HEK293 (cell line): Measurements from ENCODE around the gene ZBP1.

Source experiments
- BCL11A ChIP-seq: fragments of 450-650 bp; formaldehyde crosslinking; IDR thresholded peaks from 2 replicates; pipeline ENCODE4 v1.5.1; 2016; ENCODE audit warnings: low read depth, missing biosample characterization, missing genetic modification characterization
- CTCF ChIP-seq: fragments of 450-650 bp; formaldehyde crosslinking; IDR thresholded peaks from 2 replicates; pipeline ENCODE4 v1.5.1; 2016; ENCODE audit warnings: missing biosample characterization, missing genetic modification characterization
- REPIN1 ChIP-seq: fragments of 450-650 bp; formaldehyde crosslinking; IDR thresholded peaks from 2 replicates; pipeline ENCODE4 v1.5.1; 2017; ENCODE audit warnings: missing biosample characterization, missing genetic modification characterization, low read depth
- REST ChIP-seq: fragments of 450-650 bp; formaldehyde crosslinking; IDR thresholded peaks from 2 replicates; pipeline ENCODE4 v1.5.1; 2016; ENCODE audit warnings: missing biosample characterization, missing genetic modification characterization
- ZNF10 ChIP-seq: fragments of 450-650 bp; formaldehyde crosslinking; IDR thresholded peaks from 2 replicates; pipeline ENCODE4 v1.5.1; 2017; ENCODE audit warnings: missing biosample characterization, missing genetic modification characterization
- ZNF121 ChIP-seq: fragments of 450-650 bp; formaldehyde crosslinking; IDR thresholded peaks from 2 replicates; pipeline ENCODE4 v1.5.1; 2016; ENCODE audit warnings: missing biosample characterization, missing genetic modification characterization
- ZNF146 ChIP-seq: fragments of 450-650 bp; formaldehyde crosslinking; IDR thresholded peaks from 2 replicates; pipeline ENCODE4 v1.5.1; 2016; ENCODE audit warnings: missing biosample characterization, missing genetic modification characterization
- ZNF274 ChIP-seq, 2 experiments: fragments of 200-500 bp in 1 of 2; fragments of 450-650 bp in 1 of 2; sonication (Bioruptor generic) in 1 of 2; formaldehyde crosslinking in 1 of 2; IDR thresholded peaks; 2 replicates each; pipeline versions ENCODE4 v1.5.1 to v1.6.1; 2014 to 2016; ENCODE audit warnings: borderline replicate concordance in 1 of 2, inconsistent platforms in 1 of 2, low read length in 1 of 2, missing biosample characterization in 1 of 2, missing genetic modification characterization in 1 of 2
- ZNF350 ChIP-seq: fragments of 450-650 bp; formaldehyde crosslinking; IDR thresholded peaks from 2 replicates; pipeline ENCODE4 v1.5.0; 2017; ENCODE audit warnings: missing biosample characterization, mild to moderate bottlenecking, missing genetic modification characterization
- ZNF398 ChIP-seq: fragments of 450-650 bp; formaldehyde crosslinking; IDR thresholded peaks from 2 replicates; pipeline ENCODE4 v1.5.1; 2017; ENCODE audit warnings: missing biosample characterization, missing genetic modification characterization
- ZNF449 ChIP-seq: fragments of 450-650 bp; formaldehyde crosslinking; IDR thresholded peaks from 2 replicates; pipeline ENCODE4 v1.5.1; 2017; ENCODE audit warnings: missing biosample characterization, mild to moderate bottlenecking, missing genetic modification characterization, moderate library complexity
- ZNF558 ChIP-seq: fragments of 450-650 bp; formaldehyde crosslinking; IDR thresholded peaks from 2 replicates; pipeline ENCODE4 v1.5.1; 2016; ENCODE audit warnings: missing biosample characterization, missing genetic modification characterization
- ZNF571 ChIP-seq: fragments of 450-650 bp; formaldehyde crosslinking; IDR thresholded peaks from 2 replicates; pipeline ENCODE4 v1.5.0; 2017; ENCODE audit warnings: missing biosample characterization, missing genetic modification characterization
- ZNF621 ChIP-seq: fragments of 450-650 bp; formaldehyde crosslinking; IDR thresholded peaks from 2 replicates; pipeline ENCODE4 v1.5.1; 2017; ENCODE audit warnings: missing biosample characterization, missing genetic modification characterization

- TF ChIP-seq ZNF621 (tag by site-specific recombination) (no peak), ZNF121 (tag by site-specific recombination) (no peak), ZNF146 (tag by site-specific recombination) (no peak), ZNF558 (tag by site-specific recombination) (no peak), CTCF (no peak), BCL11A (tag by site-specific recombination) (no peak), ZNF398 (tag by site-specific recombination) (no peak), REPIN1 (tag by site-specific recombination) (no peak), ZNF449 (tag by site-specific recombination) (no peak), ZNF274 (IDR thresholded peaks at IDR 0.05; ENCODE audit: low read length) (no peak), ZNF274 (tag by site-specific recombination; IDR thresholded peaks at IDR 0.05; ENCODE audit: borderline replicate concordance) (no peak), REST (tag by site-specific recombination) (no peak), ZNF10 (no peak), ZNF350 (no peak), ZNF571 (tag by site-specific recombination) (no peak)
These were observed 39.4 kb upstream of the ZBP1 start for GRCh38 chr20:57659517-57660180.
